WTC11 (cell line): ENCODE measurements around the gene VAMP7. TPM values are rescaled to one million over a fixed set of nuclear protein-coding genes. Genes with fewer than 3 reads are reported as not detected.

Experiments
- ATAC-seq: fragments of 200-7000 bp; cut with Tn5 transposase; 2 replicates; pipeline ENCODE4 v1.10.0; 2021; ENCODE audit warnings: mild to moderate bottlenecking, moderate library complexity
- CTCF ChIA-PET: fragments of 300-600 bp; sonication (Branson Sonifier 250); formaldehyde crosslinking; loops from one replicate; lab custom pipeline; 2021; ENCODE audit warnings: antibody characterized with exemption; lab: Charles Lee
- POLR2A ChIA-PET: fragments of 350-600 bp; sonication (Branson Sonifier 250); formaldehyde crosslinking; loops from one replicate; lab custom pipeline; 2021; ENCODE audit warnings: antibody characterized with exemption; lab: Charles Lee
- DNase-seq: peaks from one replicate; pipeline ENCODE4 v3.0.0; 2021; ENCODE audit warnings: low spot score
- H3K27ac Mint-ChIP-seq: 2 replicates; pipeline ENCODE4 v1.8.0; 2021; ENCODE audit warnings: mixed read lengths
- H3K27me3 Mint-ChIP-seq: 2 replicates; pipeline ENCODE4 v1.8.0; 2021; ENCODE audit warnings: low read depth, mild to moderate bottlenecking, moderate library complexity, mixed read lengths
- H3K36me3 Mint-ChIP-seq: 2 replicates; pipeline ENCODE4 v1.8.0; 2021; ENCODE audit warnings: mixed read lengths
- H3K4me1 Mint-ChIP-seq: 2 replicates; pipeline ENCODE4 v1.8.0; 2022; ENCODE audit warnings: mixed read lengths
- H3K4me3 Mint-ChIP-seq: 2 replicates; pipeline ENCODE4 v1.8.0; 2021; ENCODE audit warnings: mild to moderate bottlenecking, moderate library complexity, mixed read lengths
- H3K9me3 Mint-ChIP-seq: 2 replicates; pipeline ENCODE4 v1.8.0; 2021; ENCODE audit warnings: mixed read lengths
- FOXJ3 ChIP-seq: sonication (generic); formaldehyde crosslinking; IDR thresholded peaks from 2 replicates; pipeline ENCODE4 v1.9.0; 2021; ENCODE audit warnings: missing genetic modification reagents, mild to moderate bottlenecking, borderline replicate concordance
- FOXK1 ChIP-seq: sonication (generic); formaldehyde crosslinking; IDR thresholded peaks from 2 replicates; pipeline ENCODE4 v1.8.0; 2022; ENCODE audit warnings: mild to moderate bottlenecking, moderate library complexity, missing genetic modification reagents
- IRF2 ChIP-seq: sonication (generic); formaldehyde crosslinking; IDR thresholded peaks from 2 replicates; pipeline ENCODE4 v1.8.0; 2022; ENCODE audit warnings: low read depth, missing genetic modification reagents, borderline replicate concordance
- KAT7 ChIP-seq: sonication (generic); formaldehyde crosslinking; IDR thresholded peaks from 2 replicates; pipeline ENCODE4 v1.8.1; 2023; ENCODE audit warnings: missing genetic modification reagents, mild to moderate bottlenecking, borderline replicate concordance
- NFYB ChIP-seq: sonication (generic); formaldehyde crosslinking; conservative IDR thresholded peaks from 2 replicates; pipeline ENCODE4 v1.8.0; 2022; ENCODE audit warnings: low read depth, missing genetic modification reagents
- PRRX2 ChIP-seq: fragments of 250-450 bp; sonication (Bioruptor Pico); IDR thresholded peaks from 2 replicates; pipeline ENCODE4 v1.8.0; 2021; ENCODE audit warnings: mild to moderate bottlenecking
- ZNF219 ChIP-seq: sonication (generic); formaldehyde crosslinking; IDR thresholded peaks from 2 replicates; pipeline ENCODE4 v1.8.0; 2023; ENCODE audit warnings: missing genetic modification reagents, mild to moderate bottlenecking, borderline replicate concordance
- ZNF416 ChIP-seq: fragments of 250-450 bp; sonication (Bioruptor Pico); IDR thresholded peaks from 2 replicates; pipeline ENCODE4 v1.9.0; 2021; ENCODE audit warnings: mild to moderate bottlenecking, inconsistent platforms
- ZNF671 ChIP-seq: fragments of 250-450 bp; sonication (Bioruptor Pico); IDR thresholded peaks from 2 replicates; pipeline ENCODE4 v1.8.0; 2021; ENCODE audit warnings: mild to moderate bottlenecking
- total RNA-seq: library from RNA; stranded (reverse); gene quantifications from 3 replicates; pipeline ENCODE4 v1.2.3, GENCODE V29; 2021
- TF ChIP-seq, protein P1 (sequence below): sonication (generic); formaldehyde crosslinking; IDR thresholded peaks from 2 replicates; pipeline ENCODE4 v1.8.1; 2023; ENCODE audit warnings: mild to moderate bottlenecking, missing genetic modification reagents, moderate library complexity
- TF ChIP-seq, protein P2 (sequence below): fragments of 250-450 bp; sonication (Bioruptor Pico); IDR thresholded peaks from 2 replicates; pipeline ENCODE4 v1.9.0; 2021; ENCODE audit warnings: moderate library complexity, mild to moderate bottlenecking, inconsistent platforms, borderline replicate concordance
- TF ChIP-seq, protein P3 (sequence below): sonication (generic); formaldehyde crosslinking; IDR thresholded peaks from 2 replicates; pipeline ENCODE4 v1.8.0; 2022; ENCODE audit warnings: missing genetic modification reagents
- TF ChIP-seq, protein P4 (sequence below): sonication (generic); formaldehyde crosslinking; IDR thresholded peaks from 2 replicates; pipeline ENCODE4 v1.8.0; 2022; ENCODE audit warnings: mild to moderate bottlenecking, missing genetic modification reagents
- TF ChIP-seq, protein P5 (sequence below): sonication (generic); formaldehyde crosslinking; IDR thresholded peaks from 2 replicates; pipeline ENCODE4 v1.8.0; 2022; ENCODE audit warnings: mild to moderate bottlenecking, missing genetic modification reagents
- TF ChIP-seq, protein P6 (sequence below): sonication (generic); formaldehyde crosslinking; IDR thresholded peaks from 2 replicates; pipeline ENCODE4 v1.8.0; 2023; ENCODE audit warnings: missing genetic modification reagents
- TF ChIP-seq, protein P7 (sequence below): sonication (generic); formaldehyde crosslinking; IDR thresholded peaks from 2 replicates; pipeline ENCODE4 v1.8.1; 2023; ENCODE audit warnings: mild to moderate bottlenecking, missing genetic modification reagents, borderline replicate concordance
- TF ChIP-seq, protein P8 (sequence below): sonication (generic); formaldehyde crosslinking; IDR thresholded peaks from 2 replicates; pipeline ENCODE4 v1.8.0; 2023; ENCODE audit warnings: missing genetic modification reagents, mild to moderate bottlenecking, borderline replicate concordance
- TF ChIP-seq, protein P9 (sequence below): fragments of 200-600 bp; IDR thresholded peaks from 2 replicates; pipeline ENCODE4 v1.8.0; 2022; ENCODE audit warnings: antibody characterized with exemption

VAMP7 gene
- total RNA-seq, 1 experiment from 2014 or later, result 22.1 TPM

DNA sequence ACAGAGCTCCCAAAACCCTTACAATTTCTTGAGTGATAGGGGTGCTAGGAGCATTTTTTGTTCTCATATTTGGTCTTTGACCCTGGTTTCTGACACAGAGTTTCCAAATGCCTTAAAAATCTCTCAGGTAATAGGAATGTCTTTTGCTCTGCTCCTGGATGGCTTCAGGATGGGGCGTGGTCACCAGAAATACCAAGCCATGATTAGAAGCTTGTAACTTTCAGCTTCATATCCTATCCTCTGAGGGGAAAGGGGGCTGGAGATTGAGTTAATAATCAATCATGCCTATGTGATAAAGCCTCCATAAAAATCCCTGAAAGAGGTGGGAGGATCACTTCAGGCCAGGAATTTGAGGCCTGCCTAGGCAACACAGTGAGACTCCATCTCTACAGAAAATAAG is 81.8 kb downstream of the VAMP7 start:
- ChIA-PET CTCF (no interaction called here), POLR2A (no interaction called here)
- ATAC-seq, result no peak
- Mint-ChIP-seq H3K27me3 (no peaks in the 10 kb centered on the region; the same call in 1 of the 2 replicates), H3K9me3 (peaks cover 66% of the 10 kb centered on the region), H3K27ac (no peak overlapping the region), H3K36me3 (peaks cover 49% of the 10 kb centered on the region), H3K4me3 (no peak overlapping the region), H3K4me1 (peaks cover 15% of the 10 kb centered on the region)
- DNase-seq, result no peak
- TF ChIP-seq IRF2 (CRISPR knock-in tag) (no peak), ZNF219 (CRISPR knock-in tag) (no peak), FOXK1 (CRISPR knock-in tag) (no peak), KAT7 (CRISPR knock-in tag) (no peak), ZNF416 (CRISPR knock-in tag) (no peak), FOXJ3 (CRISPR knock-in tag) (no peak), PRRX2 (CRISPR knock-in tag) (no peak), ZNF671 (no peak), NFYB (no peak)
- TF ChIP-seq, protein P1, sequence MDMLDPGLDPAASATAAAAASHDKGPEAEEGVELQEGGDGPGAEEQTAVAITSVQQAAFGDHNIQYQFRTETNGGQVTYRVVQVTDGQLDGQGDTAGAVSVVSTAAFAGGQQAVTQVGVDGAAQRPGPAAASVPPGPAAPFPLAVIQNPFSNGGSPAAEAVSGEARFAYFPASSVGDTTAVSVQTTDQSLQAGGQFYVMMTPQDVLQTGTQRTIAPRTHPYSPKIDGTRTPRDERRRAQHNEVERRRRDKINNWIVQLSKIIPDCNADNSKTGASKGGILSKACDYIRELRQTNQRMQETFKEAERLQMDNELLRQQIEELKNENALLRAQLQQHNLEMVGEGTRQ (CRISPR knock-in tag), result no peak
- TF ChIP-seq, protein P2, sequence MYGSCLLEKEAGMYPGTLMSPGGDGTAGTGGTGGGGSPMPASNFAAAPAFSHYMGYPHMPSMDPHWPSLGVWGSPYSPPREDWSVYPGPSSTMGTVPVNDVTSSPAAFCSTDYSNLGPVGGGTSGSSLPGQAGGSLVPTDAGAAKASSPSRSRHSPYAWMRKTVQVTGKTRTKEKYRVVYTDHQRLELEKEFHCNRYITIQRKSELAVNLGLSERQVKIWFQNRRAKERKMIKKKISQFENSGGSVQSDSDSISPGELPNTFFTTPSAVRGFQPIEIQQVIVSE (CRISPR knock-in tag), result no peak
- TF ChIP-seq, protein P3, sequence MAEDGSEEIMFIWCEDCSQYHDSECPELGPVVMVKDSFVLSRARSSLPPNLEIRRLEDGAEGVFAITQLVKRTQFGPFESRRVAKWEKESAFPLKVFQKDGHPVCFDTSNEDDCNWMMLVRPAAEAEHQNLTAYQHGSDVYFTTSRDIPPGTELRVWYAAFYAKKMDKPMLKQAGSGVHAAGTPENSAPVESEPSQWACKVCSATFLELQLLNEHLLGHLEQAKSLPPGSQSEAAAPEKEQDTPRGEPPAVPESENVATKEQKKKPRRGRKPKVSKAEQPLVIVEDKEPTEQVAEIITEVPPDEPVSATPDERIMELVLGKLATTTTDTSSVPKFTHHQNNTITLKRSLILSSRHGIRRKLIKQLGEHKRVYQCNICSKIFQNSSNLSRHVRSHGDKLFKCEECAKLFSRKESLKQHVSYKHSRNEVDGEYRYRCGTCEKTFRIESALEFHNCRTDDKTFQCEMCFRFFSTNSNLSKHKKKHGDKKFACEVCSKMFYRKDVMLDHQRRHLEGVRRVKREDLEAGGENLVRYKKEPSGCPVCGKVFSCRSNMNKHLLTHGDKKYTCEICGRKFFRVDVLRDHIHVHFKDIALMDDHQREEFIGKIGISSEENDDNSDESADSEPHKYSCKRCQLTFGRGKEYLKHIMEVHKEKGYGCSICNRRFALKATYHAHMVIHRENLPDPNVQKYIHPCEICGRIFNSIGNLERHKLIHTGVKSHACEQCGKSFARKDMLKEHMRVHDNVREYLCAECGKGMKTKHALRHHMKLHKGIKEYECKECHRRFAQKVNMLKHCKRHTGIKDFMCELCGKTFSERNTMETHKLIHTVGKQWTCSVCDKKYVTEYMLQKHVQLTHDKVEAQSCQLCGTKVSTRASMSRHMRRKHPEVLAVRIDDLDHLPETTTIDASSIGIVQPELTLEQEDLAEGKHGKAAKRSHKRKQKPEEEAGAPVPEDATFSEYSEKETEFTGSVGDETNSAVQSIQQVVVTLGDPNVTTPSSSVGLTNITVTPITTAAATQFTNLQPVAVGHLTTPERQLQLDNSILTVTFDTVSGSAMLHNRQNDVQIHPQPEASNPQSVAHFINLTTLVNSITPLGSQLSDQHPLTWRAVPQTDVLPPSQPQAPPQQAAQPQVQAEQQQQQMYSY (CRISPR knock-in tag), result no peak
- TF ChIP-seq, protein P4, sequence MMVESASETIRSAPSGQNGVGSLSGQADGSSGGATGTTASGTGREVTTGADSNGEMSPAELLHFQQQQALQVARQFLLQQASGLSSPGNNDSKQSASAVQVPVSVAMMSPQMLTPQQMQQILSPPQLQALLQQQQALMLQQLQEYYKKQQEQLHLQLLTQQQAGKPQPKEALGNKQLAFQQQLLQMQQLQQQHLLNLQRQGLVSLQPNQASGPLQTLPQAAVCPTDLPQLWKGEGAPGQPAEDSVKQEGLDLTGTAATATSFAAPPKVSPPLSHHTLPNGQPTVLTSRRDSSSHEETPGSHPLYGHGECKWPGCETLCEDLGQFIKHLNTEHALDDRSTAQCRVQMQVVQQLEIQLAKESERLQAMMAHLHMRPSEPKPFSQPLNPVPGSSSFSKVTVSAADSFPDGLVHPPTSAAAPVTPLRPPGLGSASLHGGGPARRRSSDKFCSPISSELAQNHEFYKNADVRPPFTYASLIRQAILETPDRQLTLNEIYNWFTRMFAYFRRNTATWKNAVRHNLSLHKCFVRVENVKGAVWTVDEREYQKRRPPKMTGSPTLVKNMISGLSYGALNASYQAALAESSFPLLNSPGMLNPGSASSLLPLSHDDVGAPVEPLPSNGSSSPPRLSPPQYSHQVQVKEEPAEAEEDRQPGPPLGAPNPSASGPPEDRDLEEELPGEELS (CRISPR knock-in tag), result no peak
- TF ChIP-seq, protein P5, sequence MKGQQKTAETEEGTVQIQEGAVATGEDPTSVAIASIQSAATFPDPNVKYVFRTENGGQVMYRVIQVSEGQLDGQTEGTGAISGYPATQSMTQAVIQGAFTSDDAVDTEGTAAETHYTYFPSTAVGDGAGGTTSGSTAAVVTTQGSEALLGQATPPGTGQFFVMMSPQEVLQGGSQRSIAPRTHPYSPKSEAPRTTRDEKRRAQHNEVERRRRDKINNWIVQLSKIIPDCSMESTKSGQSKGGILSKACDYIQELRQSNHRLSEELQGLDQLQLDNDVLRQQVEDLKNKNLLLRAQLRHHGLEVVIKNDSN (CRISPR knock-in tag), result no peak
- TF ChIP-seq, protein P6, sequence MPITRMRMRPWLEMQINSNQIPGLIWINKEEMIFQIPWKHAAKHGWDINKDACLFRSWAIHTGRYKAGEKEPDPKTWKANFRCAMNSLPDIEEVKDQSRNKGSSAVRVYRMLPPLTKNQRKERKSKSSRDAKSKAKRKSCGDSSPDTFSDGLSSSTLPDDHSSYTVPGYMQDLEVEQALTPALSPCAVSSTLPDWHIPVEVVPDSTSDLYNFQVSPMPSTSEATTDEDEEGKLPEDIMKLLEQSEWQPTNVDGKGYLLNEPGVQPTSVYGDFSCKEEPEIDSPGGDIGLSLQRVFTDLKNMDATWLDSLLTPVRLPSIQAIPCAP (CRISPR knock-in tag), result no peak
- TF ChIP-seq, protein P7, sequence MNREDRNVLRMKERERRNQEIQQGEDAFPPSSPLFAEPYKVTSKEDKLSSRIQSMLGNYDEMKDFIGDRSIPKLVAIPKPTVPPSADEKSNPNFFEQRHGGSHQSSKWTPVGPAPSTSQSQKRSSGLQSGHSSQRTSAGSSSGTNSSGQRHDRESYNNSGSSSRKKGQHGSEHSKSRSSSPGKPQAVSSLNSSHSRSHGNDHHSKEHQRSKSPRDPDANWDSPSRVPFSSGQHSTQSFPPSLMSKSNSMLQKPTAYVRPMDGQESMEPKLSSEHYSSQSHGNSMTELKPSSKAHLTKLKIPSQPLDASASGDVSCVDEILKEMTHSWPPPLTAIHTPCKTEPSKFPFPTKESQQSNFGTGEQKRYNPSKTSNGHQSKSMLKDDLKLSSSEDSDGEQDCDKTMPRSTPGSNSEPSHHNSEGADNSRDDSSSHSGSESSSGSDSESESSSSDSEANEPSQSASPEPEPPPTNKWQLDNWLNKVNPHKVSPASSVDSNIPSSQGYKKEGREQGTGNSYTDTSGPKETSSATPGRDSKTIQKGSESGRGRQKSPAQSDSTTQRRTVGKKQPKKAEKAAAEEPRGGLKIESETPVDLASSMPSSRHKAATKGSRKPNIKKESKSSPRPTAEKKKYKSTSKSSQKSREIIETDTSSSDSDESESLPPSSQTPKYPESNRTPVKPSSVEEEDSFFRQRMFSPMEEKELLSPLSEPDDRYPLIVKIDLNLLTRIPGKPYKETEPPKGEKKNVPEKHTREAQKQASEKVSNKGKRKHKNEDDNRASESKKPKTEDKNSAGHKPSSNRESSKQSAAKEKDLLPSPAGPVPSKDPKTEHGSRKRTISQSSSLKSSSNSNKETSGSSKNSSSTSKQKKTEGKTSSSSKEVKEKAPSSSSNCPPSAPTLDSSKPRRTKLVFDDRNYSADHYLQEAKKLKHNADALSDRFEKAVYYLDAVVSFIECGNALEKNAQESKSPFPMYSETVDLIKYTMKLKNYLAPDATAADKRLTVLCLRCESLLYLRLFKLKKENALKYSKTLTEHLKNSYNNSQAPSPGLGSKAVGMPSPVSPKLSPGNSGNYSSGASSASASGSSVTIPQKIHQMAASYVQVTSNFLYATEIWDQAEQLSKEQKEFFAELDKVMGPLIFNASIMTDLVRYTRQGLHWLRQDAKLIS (CRISPR knock-in tag), result no peak
- TF ChIP-seq, protein P8, sequence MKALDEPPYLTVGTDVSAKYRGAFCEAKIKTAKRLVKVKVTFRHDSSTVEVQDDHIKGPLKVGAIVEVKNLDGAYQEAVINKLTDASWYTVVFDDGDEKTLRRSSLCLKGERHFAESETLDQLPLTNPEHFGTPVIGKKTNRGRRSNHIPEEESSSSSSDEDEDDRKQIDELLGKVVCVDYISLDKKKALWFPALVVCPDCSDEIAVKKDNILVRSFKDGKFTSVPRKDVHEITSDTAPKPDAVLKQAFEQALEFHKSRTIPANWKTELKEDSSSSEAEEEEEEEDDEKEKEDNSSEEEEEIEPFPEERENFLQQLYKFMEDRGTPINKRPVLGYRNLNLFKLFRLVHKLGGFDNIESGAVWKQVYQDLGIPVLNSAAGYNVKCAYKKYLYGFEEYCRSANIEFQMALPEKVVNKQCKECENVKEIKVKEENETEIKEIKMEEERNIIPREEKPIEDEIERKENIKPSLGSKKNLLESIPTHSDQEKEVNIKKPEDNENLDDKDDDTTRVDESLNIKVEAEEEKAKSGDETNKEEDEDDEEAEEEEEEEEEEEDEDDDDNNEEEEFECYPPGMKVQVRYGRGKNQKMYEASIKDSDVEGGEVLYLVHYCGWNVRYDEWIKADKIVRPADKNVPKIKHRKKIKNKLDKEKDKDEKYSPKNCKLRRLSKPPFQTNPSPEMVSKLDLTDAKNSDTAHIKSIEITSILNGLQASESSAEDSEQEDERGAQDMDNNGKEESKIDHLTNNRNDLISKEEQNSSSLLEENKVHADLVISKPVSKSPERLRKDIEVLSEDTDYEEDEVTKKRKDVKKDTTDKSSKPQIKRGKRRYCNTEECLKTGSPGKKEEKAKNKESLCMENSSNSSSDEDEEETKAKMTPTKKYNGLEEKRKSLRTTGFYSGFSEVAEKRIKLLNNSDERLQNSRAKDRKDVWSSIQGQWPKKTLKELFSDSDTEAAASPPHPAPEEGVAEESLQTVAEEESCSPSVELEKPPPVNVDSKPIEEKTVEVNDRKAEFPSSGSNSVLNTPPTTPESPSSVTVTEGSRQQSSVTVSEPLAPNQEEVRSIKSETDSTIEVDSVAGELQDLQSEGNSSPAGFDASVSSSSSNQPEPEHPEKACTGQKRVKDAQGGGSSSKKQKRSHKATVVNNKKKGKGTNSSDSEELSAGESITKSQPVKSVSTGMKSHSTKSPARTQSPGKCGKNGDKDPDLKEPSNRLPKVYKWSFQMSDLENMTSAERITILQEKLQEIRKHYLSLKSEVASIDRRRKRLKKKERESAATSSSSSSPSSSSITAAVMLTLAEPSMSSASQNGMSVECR, result no peak
- TF ChIP-seq, protein P9, sequence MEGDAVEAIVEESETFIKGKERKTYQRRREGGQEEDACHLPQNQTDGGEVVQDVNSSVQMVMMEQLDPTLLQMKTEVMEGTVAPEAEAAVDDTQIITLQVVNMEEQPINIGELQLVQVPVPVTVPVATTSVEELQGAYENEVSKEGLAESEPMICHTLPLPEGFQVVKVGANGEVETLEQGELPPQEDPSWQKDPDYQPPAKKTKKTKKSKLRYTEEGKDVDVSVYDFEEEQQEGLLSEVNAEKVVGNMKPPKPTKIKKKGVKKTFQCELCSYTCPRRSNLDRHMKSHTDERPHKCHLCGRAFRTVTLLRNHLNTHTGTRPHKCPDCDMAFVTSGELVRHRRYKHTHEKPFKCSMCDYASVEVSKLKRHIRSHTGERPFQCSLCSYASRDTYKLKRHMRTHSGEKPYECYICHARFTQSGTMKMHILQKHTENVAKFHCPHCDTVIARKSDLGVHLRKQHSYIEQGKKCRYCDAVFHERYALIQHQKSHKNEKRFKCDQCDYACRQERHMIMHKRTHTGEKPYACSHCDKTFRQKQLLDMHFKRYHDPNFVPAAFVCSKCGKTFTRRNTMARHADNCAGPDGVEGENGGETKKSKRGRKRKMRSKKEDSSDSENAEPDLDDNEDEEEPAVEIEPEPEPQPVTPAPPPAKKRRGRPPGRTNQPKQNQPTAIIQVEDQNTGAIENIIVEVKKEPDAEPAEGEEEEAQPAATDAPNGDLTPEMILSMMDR, result no peak
